PC-9 (cell line): ENCODE results near the gene SCML1. TPM values are rescaled to one million over a fixed set of nuclear protein-coding genes. Genes with fewer than 3 reads are reported as not detected.

ENCODE experiments used
- BruUV-seq: library from RNA; stranded (reverse); fragments of 400-500 nt; replicated peaks from 2 replicates; lab custom pipeline; 2021; lab: Mats Ljungman, UMichigan
- CTCF ChIA-PET: fragments of 300-600 bp; sonication (Branson Sonifier 250); formaldehyde crosslinking; loops from one replicate; lab custom pipeline; 2022; ENCODE audit warnings: antibody characterized with exemption; lab: Charles Lee
- POLR2A ChIA-PET: fragments of 300-600 bp; sonication (Branson Sonifier 250); formaldehyde crosslinking; loops from one replicate; lab custom pipeline; 2022; ENCODE audit warnings: antibody characterized with exemption; ENCODE audit not compliant: unreplicated experiment; lab: Charles Lee
- DNase-seq, 2 experiments: peaks; one replicate each; pipeline versions ENCODE4 v3.0.0 to v3.0.0-alpha.2; 2015 to 2022; ENCODE audit warnings: mixed read lengths in 1 of 2
- H2AFZ ChIP-seq: fragments of 200-600 bp; sonication (generic); 2 replicates; pipeline ENCODE4 v1.8.1; 2017; ENCODE audit warnings: antibody characterized with exemption
- H3F3A ChIP-seq: fragments of 200-600 bp; sonication (generic); 2 replicates; pipeline ENCODE4 v1.8.1; 2017; ENCODE audit warnings: antibody characterized with exemption, mild to moderate bottlenecking, low read depth; ENCODE audit not compliant: insufficient read depth
- H3K27ac ChIP-seq: fragments of 200-600 bp; sonication (generic); 2 replicates; pipeline ENCODE4 v1.6.1; 2016; ENCODE audit warnings: mixed run types
- H3K27me3 ChIP-seq: fragments of 200-600 bp; sonication (generic); 2 replicates; pipeline ENCODE4 v1.6.1; 2016; ENCODE audit warnings: low read depth, mixed run types; ENCODE audit not compliant: insufficient read depth
- H3K36me3 ChIP-seq: fragments of 200-600 bp; sonication (generic); 2 replicates; pipeline ENCODE4 v1.6.1; 2016; ENCODE audit warnings: low read depth, mixed run types
- H3K4me1 ChIP-seq: fragments of 200-600 bp; sonication (generic); replicated peaks from 2 replicates; pipeline ENCODE4 v1.6.1; 2016; ENCODE audit warnings: mixed run types; ENCODE audit not compliant: insufficient read depth
- H3K4me2 ChIP-seq: fragments of 200-600 bp; sonication (generic); 2 replicates; pipeline ENCODE4 v1.6.1; 2017; ENCODE audit warnings: mixed run types
- H3K4me3 ChIP-seq: fragments of 200-600 bp; sonication (generic); 2 replicates; pipeline ENCODE4 v1.6.1; 2016; ENCODE audit warnings: mixed run types
- H3K79me2 ChIP-seq: fragments of 200-600 bp; sonication (generic); 2 replicates; pipeline ENCODE4 v1.6.1; 2017; ENCODE audit warnings: low read depth, mixed run types
- H3K9me2 ChIP-seq: fragments of 200-600 bp; sonication (generic); 2 replicates; pipeline ENCODE4 v1.8.1; 2017; ENCODE audit warnings: mild to moderate bottlenecking; ENCODE audit not compliant: insufficient read depth
- H3K9me3 ChIP-seq: fragments of 200-600 bp; sonication (generic); 2 replicates; pipeline ENCODE4 v1.8.1; 2016; ENCODE audit warnings: low read depth; ENCODE audit not compliant: insufficient read depth
- H4K20me1 ChIP-seq: fragments of 200-600 bp; sonication (generic); 2 replicates; pipeline ENCODE4 v1.8.1; 2017; ENCODE audit not compliant: insufficient read depth
- CTCF ChIP-seq: fragments of 200-600 bp; sonication (generic); conservative IDR thresholded peaks from 2 replicates; pipeline ENCODE4 v1.6.1; 2017; ENCODE audit warnings: mixed run types, antibody characterized with exemption, mild to moderate bottlenecking, moderate library complexity
- EZH2 ChIP-seq: fragments of 200-600 bp; sonication (generic); IDR thresholded peaks from 2 replicates; pipeline ENCODE4 v1.8.0; 2017; ENCODE audit warnings: antibody characterized with exemption, low read depth
- intact Hi-C: fragments of 100-400 bp; cut with micrococcal nuclease; formaldehyde crosslinking; loops from one replicate; pipeline ENCODE4 v1.10.0; 2022; ENCODE audit not compliant: unreplicated experiment
- total RNA-seq: library from RNA; stranded (reverse); gene quantifications from 2 replicates; pipeline ENCODE4 v1.2.3, GENCODE V29; 2021

SCML1 gene
- total RNA-seq, 1 experiment from 2014 or later = 9.3 TPM

- H3K36me3 ChIP-seq = no peaks in the 10 kb centered on the region
- no peaks in the 10 kb centered on the region for H3K79me2 ChIP-seq
- H3K4me3 ChIP-seq = no peak overlapping the region
- intact Hi-C loops = no loop called here
- no peak overlapping the region for H3K4me2 ChIP-seq
- no peak for TF ChIP-seq CTCF
- TF ChIP-seq EZH2 = no peak
- H2AFZ ChIP-seq = no peak overlapping the region
- H3F3A ChIP-seq = no peaks in the 10 kb centered on the region
- H3K4me1 ChIP-seq = no peaks in the 10 kb centered on the region
- H3K27me3 ChIP-seq = peaks cover 78% of the 10 kb centered on the region
- DNase-seq = no peak
- BruUV-seq = no TSS peak
- H4K20me1 ChIP-seq = no peaks in the 10 kb centered on the region
- ChIA-PET POLR2A (no interaction called here), CTCF (no interaction called here)
- no peak overlapping the region for H3K27ac ChIP-seq
- no peaks in the 10 kb centered on the region for H3K9me3 ChIP-seq
- no peaks in the 10 kb centered on the region for H3K9me2 ChIP-seq
Measured at GRCh38 chrX:17767734-17768133, 30.4 kb downstream of the SCML1 start.

- Histone ChIP-seq H2AFZ (no peak overlapping the region), H3K4me2 (no peak overlapping the region), H3K79me2 (no peaks in the 10 kb centered on the region), H3K9me2 (no peaks in the 10 kb centered on the region), H4K20me1 (no peaks in the 10 kb centered on the region), H3K4me3 (no peak overlapping the region), H3F3A (no peaks in the 10 kb centered on the region), H3K9me3 (no peaks in the 10 kb centered on the region), H3K27ac (no peak overlapping the region), H3K4me1 (no peaks in the 10 kb centered on the region), H3K36me3 (no peaks in the 10 kb centered on the region), H3K27me3 (peaks cover 83% of the 10 kb centered on the region)
- ChIA-PET CTCF (no interaction called here), POLR2A (no interaction called here)
- intact Hi-C loops = no loop called here
- BruUV-seq = no TSS peak
- TF ChIP-seq CTCF = no peak
- no peak for TF ChIP-seq EZH2
- no peak for DNase-seq
Measured at GRCh38 chrX:17768997-17769396, 31.7 kb downstream of the SCML1 start.

GRCh38 chrX:17769701-17770269 is 32.5 kb downstream of the SCML1 start:
- CTCF ChIA-PET = no interaction called here
- no TSS peak for BruUV-seq
- Histone ChIP-seq H3F3A (no peaks in the 10 kb centered on the region), H3K4me1 (no peaks in the 10 kb centered on the region), H3K9me3 (no peaks in the 10 kb centered on the region), H4K20me1 (no peaks in the 10 kb centered on the region), H3K36me3 (no peaks in the 10 kb centered on the region), H3K4me2 (no peak overlapping the region), H3K27me3 (peaks cover 86% of the 10 kb centered on the region), H2AFZ (no peak overlapping the region), H3K79me2 (no peaks in the 10 kb centered on the region), H3K27ac (no peak overlapping the region), H3K9me2 (no peaks in the 10 kb centered on the region), H3K4me3 (no peak overlapping the region)
- intact Hi-C loops = no loop called here
- POLR2A ChIA-PET = no interaction called here
- TF ChIP-seq CTCF (no peak), EZH2 (no peak)
- no peak for DNase-seq
